Prostate gland (tissue), 2 donors: Measurements from ENCODE around the gene LTC4S.

Experiments
- CTCF ChIP-seq, 4 experiments: fragments of 200-600 bp in 2 of 4; fragments of 450-650 bp in 2 of 4; sonication (generic) in 2 of 4; IDR thresholded peaks; 1 replicate in 3 of 4; 2 replicates in 1 of 4; pipeline ENCODE4 v1.5.1; 2016 to 2019; ENCODE audit warnings: antibody characterized with exemption in 4 of 4, mild to moderate bottlenecking in 2 of 4, moderate library complexity in 2 of 4
- POLR2A ChIP-seq: fragments of 450-650 bp; IDR thresholded peaks from one replicate; pipeline ENCODE4 v1.6.1; 2016; ENCODE audit warnings: antibody characterized with exemption, mild to moderate bottlenecking
- POLR2AphosphoS5 ChIP-seq: sonication (generic); formaldehyde crosslinking; IDR thresholded peaks from one replicate; pipeline ENCODE4 v1.6.1; 2017; ENCODE audit warnings: antibody characterized with exemption

GRCh38 chr5:179764056-179764455 is 29.7 kb upstream of the LTC4S start:
- TF ChIP-seq CTCF (IDR thresholded peaks at IDR 0.05) (no peak), POLR2AphosphoS5 (no peak), POLR2A (no peak)
